Gastroesophageal sphincter (tissue), 3 donors: Measurements from ENCODE around the gene SYTL2.

Source experiments
- CTCF ChIP-seq, 4 experiments: fragments of 200-600 bp in 2 of 4; fragments of 450-650 bp in 2 of 4; sonication (generic) in 1 of 4; IDR thresholded peaks; one replicate each; pipeline ENCODE4 v1.5.1; 2017 to 2019; ENCODE audit warnings: antibody characterized with exemption in 4 of 4, mild to moderate bottlenecking in 2 of 4, moderate library complexity in 2 of 4
- POLR2AphosphoS5 ChIP-seq: sonication (generic); formaldehyde crosslinking; IDR thresholded peaks from one replicate; pipeline ENCODE4 v1.6.1; 2017; ENCODE audit warnings: antibody characterized with exemption

- TF ChIP-seq CTCF (IDR thresholded peaks at IDR 0.05) (peak; percentile 36 to 79 (median 55)), POLR2AphosphoS5 (peak; percentile 7)
Observed at GRCh38 chr11:85663753-85664614, 147.0 kb downstream of the SYTL2 start.
